Measurements from ENCODE around the gene CEP97.
"Not testable (repeated sequence)": the region's sequence is repeated elsewhere in the genome, so short reads cannot be mapped to it uniquely, and the experiment has no call there.

Gene CEP97

GRCh38 chr3:101690972-101691371 lies 33.4 kb upstream of the CEP97 start:
- CTCF ChIA-PET, result interaction anchor here (1.0 to 1.5 kb wide), 4 partner anchors 11 to 534 kb away, joined by 3 to 6 read pairs (median 6); no protein-coding TSS in a partner anchor
- no peaks in the 10 kb centered on the region for H3K9me3 Mint-ChIP-seq
- H3K27me3 Mint-ChIP-seq, result no peaks in the 10 kb centered on the region
- no peak for DNase-seq
- peaks cover 19% of the 10 kb centered on the region for H3K4me1 Mint-ChIP-seq
- no peak overlapping the region for H3K4me3 Mint-ChIP-seq
- no peak overlapping the region for H3K27ac Mint-ChIP-seq
- peaks cover 6% of the 10 kb centered on the region for H3K36me3 Mint-ChIP-seq

GRCh38 chr3:101691685-101692671 lies 32.4 kb upstream of the CEP97 start:
- peaks cover 18% of the 10 kb centered on the region for H3K4me1 Mint-ChIP-seq
- not testable (repeated sequence) for H3K36me3 Mint-ChIP-seq, H3K27me3 Mint-ChIP-seq, H3K27ac Mint-ChIP-seq, H3K4me3 Mint-ChIP-seq, DNase-seq, H3K9me3 Mint-ChIP-seq
- CTCF ChIA-PET, result interaction anchor here (0.9 to 1.3 kb wide), 2 partner anchors 10 to 32 kb away, joined by 3 to 5 read pairs; partner anchors contain the start of gene CEP97

GRCh38 chr3:101693540-101693939 lies 30.9 kb upstream of the CEP97 start:
- DNase-seq, result peak; percentile 58
- H3K27ac Mint-ChIP-seq, H3K9me3 Mint-ChIP-seq, H3K27me3 Mint-ChIP-seq, H3K36me3 Mint-ChIP-seq, H3K4me3 Mint-ChIP-seq: not testable (repeated sequence)
- peaks cover 10% of the 10 kb centered on the region for H3K4me1 Mint-ChIP-seq
- CTCF ChIA-PET, result interaction anchor here (1.6 kb wide), 1 partner anchor 112 kb away, joined by 4 read pairs; no protein-coding TSS in a partner anchor

GRCh38 chr3:101694836-101695235 lies 29.6 kb upstream of the CEP97 start:
- H3K4me3 Mint-ChIP-seq, H3K27ac Mint-ChIP-seq, H3K36me3 Mint-ChIP-seq, H3K9me3 Mint-ChIP-seq, DNase-seq, H3K27me3 Mint-ChIP-seq: not testable (repeated sequence)
- peaks cover 10% of the 10 kb centered on the region for H3K4me1 Mint-ChIP-seq
- CTCF ChIA-PET, result interaction anchor here (1.6 to 2.5 kb wide), 2 partner anchors 110 to 531 kb away, joined by 4 to 12 read pairs; no protein-coding TSS in a partner anchor

DNA sequence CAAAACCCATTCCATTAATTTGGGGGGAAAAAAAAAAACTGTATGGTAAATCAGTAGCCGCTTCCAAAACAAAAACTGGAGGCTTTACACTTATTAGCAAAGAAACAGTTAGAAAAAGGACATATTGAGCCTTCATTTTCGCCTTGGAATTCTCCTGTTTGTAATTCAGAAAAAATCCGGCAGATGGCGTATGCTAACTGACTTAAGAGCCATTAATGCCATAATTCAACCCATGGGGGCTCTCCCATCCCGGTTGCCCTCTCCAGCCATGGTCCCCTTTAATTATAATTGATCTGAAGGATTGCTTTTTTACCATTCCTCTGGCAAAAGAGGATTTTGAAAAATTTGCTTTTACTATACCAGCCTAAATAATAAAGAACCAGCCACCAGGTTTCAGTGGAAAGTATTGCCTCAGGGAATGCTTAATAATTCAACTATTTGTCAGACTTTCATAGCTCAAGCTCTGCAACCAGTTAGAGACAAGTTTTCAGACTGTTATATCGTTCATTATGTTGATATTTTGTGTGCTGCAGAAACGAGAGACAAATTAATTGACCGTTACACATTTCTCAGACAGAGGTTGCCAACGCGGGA lies 28.5 kb upstream of the CEP97 start:
- H3K27me3 Mint-ChIP-seq, result no peaks in the 10 kb centered on the region

GRCh38 chr3:101701696-101702634 lies 22.4 kb upstream of the CEP97 start:
- Mint-ChIP-seq H3K27me3 (peaks cover 4% of the 10 kb centered on the region), H3K4me3 (no peak overlapping the region), H3K36me3 (no peaks in the 10 kb centered on the region), H3K4me1 (no peaks in the 10 kb centered on the region), H3K9me3 (no peaks in the 10 kb centered on the region), H3K27ac (no peak overlapping the region)
- DNase-seq, result no peak
- CTCF ChIA-PET, result interaction anchor here (0.8 to 1.9 kb wide), 4 partner anchors 11 to 527 kb away, joined by 3 to 5 read pairs (median 4); no protein-coding TSS in a partner anchor

More for the DNA sequence above, 28.5 kb upstream of the CEP97 start:
- H3K27ac Mint-ChIP-seq, result no peak overlapping the region
- DNase-seq, result peak; percentile 41
- H3K36me3 Mint-ChIP-seq, result no peaks in the 10 kb centered on the region
- peaks cover 6% of the 10 kb centered on the region for H3K4me1 Mint-ChIP-seq
- H3K9me3 Mint-ChIP-seq, result no peaks in the 10 kb centered on the region
- H3K4me3 Mint-ChIP-seq, result no peak overlapping the region
- CTCF ChIA-PET, result interaction anchor here (0.6 to 2.5 kb wide), 4 partner anchors 21 to 530 kb away, joined by 3 to 12 read pairs (median 4); no protein-coding TSS in a partner anchor

GRCh38 chr3:101702726-101703125 lies 21.7 kb upstream of the CEP97 start:
- no peaks in the 10 kb centered on the region for H3K9me3 Mint-ChIP-seq
- H3K4me1 Mint-ChIP-seq, result peaks cover 2% of the 10 kb centered on the region
- no peak overlapping the region for H3K27ac Mint-ChIP-seq
- DNase-seq, result no peak
- H3K4me3 Mint-ChIP-seq, result no peak overlapping the region
- CTCF ChIA-PET, result interaction anchor here (0.8 to 1.9 kb wide), 3 partner anchors 12 to 527 kb away, joined by 3 to 5 read pairs (median 5); no protein-coding TSS in a partner anchor
- H3K36me3 Mint-ChIP-seq, result no peaks in the 10 kb centered on the region
- peaks cover 9% of the 10 kb centered on the region for H3K27me3 Mint-ChIP-seq

- peaks cover 2% of the 10 kb centered on the region for H3K4me1 Mint-ChIP-seq
- CTCF ChIA-PET, result no interaction called here
- no peak overlapping the region for H3K27ac Mint-ChIP-seq
- DNase-seq, result no peak
- peaks cover 9% of the 10 kb centered on the region for H3K27me3 Mint-ChIP-seq
- no peaks in the 10 kb centered on the region for H3K36me3 Mint-ChIP-seq
- H3K4me3 Mint-ChIP-seq, result no peak overlapping the region
- H3K9me3 Mint-ChIP-seq, result no peaks in the 10 kb centered on the region
Measured at GRCh38 chr3:101703169-101703568, 21.2 kb upstream of the CEP97 start.

DNA sequence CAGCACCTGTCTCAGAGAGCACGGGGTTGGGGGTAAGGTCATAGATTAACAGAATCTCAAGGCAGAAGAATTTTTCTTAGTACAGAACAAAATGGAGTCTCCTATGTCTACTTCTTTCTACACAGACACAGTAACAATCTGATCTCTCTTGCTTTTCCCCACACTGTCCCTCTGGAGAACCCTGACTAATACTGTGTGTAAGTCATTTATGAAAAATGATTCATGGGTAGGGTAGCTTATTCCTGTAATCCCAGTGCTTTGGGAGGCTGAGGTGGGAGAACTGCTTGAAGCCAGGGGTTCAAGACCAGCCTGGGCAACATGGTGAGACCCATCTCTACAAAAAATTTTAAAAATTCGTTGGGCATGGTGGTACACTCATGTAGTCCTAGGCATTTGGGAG lies 19.8 kb upstream of the CEP97 start:
- H3K36me3 Mint-ChIP-seq, H3K27me3 Mint-ChIP-seq, H3K27ac Mint-ChIP-seq, H3K4me3 Mint-ChIP-seq, DNase-seq, H3K4me1 Mint-ChIP-seq, H3K9me3 Mint-ChIP-seq: not testable (repeated sequence)
- CTCF ChIA-PET, result interaction anchor here (1.4 kb wide), 1 partner anchor 98 kb away, joined by 4 read pairs; no protein-coding TSS in a partner anchor

GRCh38 chr3:101709126-101709525 lies 15.3 kb upstream of the CEP97 start:
- peaks cover 2% of the 10 kb centered on the region for H3K4me1 Mint-ChIP-seq
- peaks cover 15% of the 10 kb centered on the region for H3K27me3 Mint-ChIP-seq
- H3K27ac Mint-ChIP-seq, result no peak overlapping the region
- no peak overlapping the region for H3K4me3 Mint-ChIP-seq
- H3K9me3 Mint-ChIP-seq, result no peaks in the 10 kb centered on the region
- no peaks in the 10 kb centered on the region for H3K36me3 Mint-ChIP-seq
- DNase-seq, result no peak
- CTCF ChIA-PET, result interaction anchor here (0.8 to 1.8 kb wide), 2 partner anchors 13 to 516 kb away, joined by 4 to 7 read pairs; no protein-coding TSS in a partner anchor

GRCh38 chr3:101718455-101718854 lies 6.0 kb upstream of the CEP97 start:
- no peaks in the 10 kb centered on the region for H3K9me3 Mint-ChIP-seq
- peaks cover 29% of the 10 kb centered on the region for H3K4me1 Mint-ChIP-seq
- no peaks in the 10 kb centered on the region for H3K36me3 Mint-ChIP-seq
- H3K4me3 Mint-ChIP-seq, result no peak overlapping the region
- H3K27me3 Mint-ChIP-seq, result no peaks in the 10 kb centered on the region
- no peak overlapping the region for H3K27ac Mint-ChIP-seq
- DNase-seq, result no peak
- CTCF ChIA-PET, result no interaction called here

DNA sequence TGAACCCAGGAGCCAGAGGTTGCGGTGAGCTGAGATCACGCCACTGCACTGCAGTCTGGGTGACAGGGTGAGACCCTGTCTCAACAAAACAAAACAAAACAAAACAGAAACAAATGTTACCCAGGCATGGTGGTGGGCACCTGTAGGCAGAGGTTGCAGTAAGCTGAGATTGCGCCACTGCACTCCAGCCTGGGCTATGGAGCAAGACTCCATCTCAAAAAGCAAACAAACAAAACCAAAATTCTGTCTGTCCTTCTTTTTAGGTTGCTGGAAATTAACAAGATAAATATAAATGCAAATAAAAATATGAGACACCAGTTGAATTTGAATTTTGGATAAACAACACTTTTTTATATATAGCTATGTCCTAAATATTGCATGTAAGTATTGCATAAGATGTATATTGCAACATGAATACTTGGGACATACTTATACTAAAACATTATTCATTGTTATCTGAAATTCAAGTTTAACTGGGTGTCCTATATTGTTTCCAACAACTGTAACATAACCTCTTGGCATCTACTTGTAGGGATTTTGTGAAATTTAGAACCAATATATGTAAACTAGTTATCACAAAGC lies 4.7 kb upstream of the CEP97 start:
- H3K36me3 Mint-ChIP-seq, result no peaks in the 10 kb centered on the region
- no peak for DNase-seq

More for the DNA sequence above, 4.7 kb upstream of the CEP97 start:
- no peaks in the 10 kb centered on the region for H3K27me3 Mint-ChIP-seq
- CTCF ChIA-PET, result no interaction called here
- H3K4me1 Mint-ChIP-seq, result peaks cover 37% of the 10 kb centered on the region
- no peak overlapping the region for H3K4me3 Mint-ChIP-seq
- H3K9me3 Mint-ChIP-seq, result no peaks in the 10 kb centered on the region
- H3K27ac Mint-ChIP-seq, result peak overlapping the region; percentile 84
